ENCODE measurements around the gene RETN. TPM values are rescaled to one million over a fixed set of nuclear protein-coding genes. Genes with fewer than 3 reads are reported as not detected.

Gene RETN
- total RNA-seq, 4 donors from 2014 or later: not detected

- no peak for DNase-seq
- Histone ChIP-seq H3K4me1 (no peaks in the 10 kb centered on the region), H3K4me3 (no peak overlapping the region), H3K9me3 (no peaks in the 10 kb centered on the region), H3K27me3 (no peaks in the 10 kb centered on the region), H3K27ac (no peak overlapping the region), H3K36me3 (no peaks in the 10 kb centered on the region)
- TF ChIP-seq POLR2A (IDR thresholded peaks at IDR 0.05) (no peak), CTCF (IDR thresholded peaks at IDR 0.05) (no peak)
- intact Hi-C loops (cut with DNase I; ENCODE audit: low total_unique reads): no loop called here
These were observed 32.3 kb downstream of the RETN start for GRCh38 chr19:7701049-7701653.

GRCh38 chr19:7701654-7702457 is 33.0 kb downstream of the RETN start, which contains the start of gene FCER2:
Gene FCER2, minus strand, starts transcription at chr19:7702131. Its CDS starts 2,371 bp downstream, at chr19:7699760.
- no peak within 1 kb of the TSS for H3K4me3 ChIP-seq
- TF ChIP-seq CTCF (IDR thresholded peaks at IDR 0.05) (no peak), POLR2A (IDR thresholded peaks at IDR 0.05) (no peak)
- no peaks in the 10 kb centered on the region for H3K9me3 ChIP-seq
- H3K27me3 ChIP-seq: no peaks in the 10 kb centered on the region
- H3K27ac ChIP-seq: no peak within 1 kb of the TSS
- no peaks in the 10 kb centered on the region for H3K36me3 ChIP-seq
- intact Hi-C loops (cut with DNase I; ENCODE audit: low total_unique reads): no loop called here
- DNase-seq: no peak
- no peaks in the 10 kb centered on the region for H3K4me1 ChIP-seq

DNA sequence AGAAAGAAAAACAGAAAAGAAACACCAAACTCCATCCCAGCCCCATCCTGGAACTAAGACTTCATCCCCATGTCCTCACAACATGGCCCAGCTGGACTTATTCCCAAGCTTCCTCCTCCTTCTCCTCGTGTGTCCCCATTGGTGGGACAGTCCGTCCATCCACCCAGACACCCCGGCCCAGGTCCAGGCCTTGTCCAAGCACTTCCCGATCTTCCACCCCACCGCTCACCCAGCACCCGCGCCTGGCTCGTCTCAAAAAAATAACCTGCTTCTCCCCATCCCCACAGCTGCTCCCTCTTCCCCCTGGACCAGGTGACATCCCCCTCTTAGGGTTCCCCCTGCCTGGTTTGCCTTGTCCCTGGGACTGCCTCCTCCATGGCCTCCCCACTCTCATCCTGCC is 34.5 kb downstream of the RETN start:
- intact Hi-C loops (cut with DNase I; ENCODE audit: low total_unique reads): no loop called here
- no peak for TF ChIP-seq CTCF (IDR thresholded peaks at IDR 0.05)
- no peak for TF ChIP-seq POLR2A (IDR thresholded peaks at IDR 0.05)
- H3K4me1 ChIP-seq: no peaks in the 10 kb centered on the region
- no peaks in the 10 kb centered on the region for H3K36me3 ChIP-seq
- no peaks in the 10 kb centered on the region for H3K9me3 ChIP-seq
- no peak overlapping the region for H3K4me3 ChIP-seq
- DNase-seq: no peak
- H3K27ac ChIP-seq: no peak overlapping the region
- H3K27me3 ChIP-seq: no peaks in the 10 kb centered on the region

- TF ChIP-seq POLR2A (IDR thresholded peaks at IDR 0.05) (no peak), CTCF (IDR thresholded peaks at IDR 0.05) (no peak)
- DNase-seq: no peak
- H3K4me3 ChIP-seq: no peak overlapping the region
- no peak overlapping the region for H3K27ac ChIP-seq
- H3K4me1 ChIP-seq: no peaks in the 10 kb centered on the region
- intact Hi-C loops (cut with DNase I; ENCODE audit: low total_unique reads): no loop called here
- no peaks in the 10 kb centered on the region for H3K9me3 ChIP-seq
- H3K36me3 ChIP-seq: no peaks in the 10 kb centered on the region
- H3K27me3 ChIP-seq: no peaks in the 10 kb centered on the region
These were observed 35.6 kb downstream of the RETN start for GRCh38 chr19:7704280-7705060.
